Astrocyte (in vitro differentiated cells and primary cell): ENCODE results near the gene C21orf91.

Experiments
- EZH2 ChIP-seq: IDR thresholded peaks from 2 replicates; pipeline ENCODE4 v1.6.1; 2012; ENCODE audit warnings: mild to moderate bottlenecking, low read length, inconsistent platforms; ENCODE audit not compliant: insufficient read depth
- TF ChIP-seq, protein P1 (sequence below): IDR thresholded peaks from 2 replicates; pipeline ENCODE4 v1.5.1; 2011; ENCODE audit warnings: low read depth, mild to moderate bottlenecking, inconsistent platforms, low read length, moderate library complexity; ENCODE audit not compliant: insufficient read depth

DNA sequence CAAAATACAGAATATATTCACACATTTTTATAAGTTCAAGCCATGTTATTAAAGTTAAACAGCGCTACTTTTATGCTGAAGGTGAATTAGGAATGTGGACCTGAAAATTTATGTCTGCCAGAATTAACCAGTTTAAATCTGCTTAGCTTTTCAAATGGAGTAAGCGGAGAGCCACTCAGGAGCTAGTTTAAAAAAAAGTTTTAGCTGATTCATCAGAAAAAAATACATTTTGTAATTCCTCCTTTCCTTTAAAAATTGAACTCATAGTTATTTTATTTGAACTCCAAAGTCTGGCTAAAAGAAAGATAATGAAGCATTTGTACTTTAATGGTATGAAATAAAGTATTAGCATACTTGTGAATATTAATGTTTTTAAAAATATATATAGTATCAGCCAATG lies 21.2 kb downstream of the C21orf91 start:
- TF ChIP-seq, protein P1, sequence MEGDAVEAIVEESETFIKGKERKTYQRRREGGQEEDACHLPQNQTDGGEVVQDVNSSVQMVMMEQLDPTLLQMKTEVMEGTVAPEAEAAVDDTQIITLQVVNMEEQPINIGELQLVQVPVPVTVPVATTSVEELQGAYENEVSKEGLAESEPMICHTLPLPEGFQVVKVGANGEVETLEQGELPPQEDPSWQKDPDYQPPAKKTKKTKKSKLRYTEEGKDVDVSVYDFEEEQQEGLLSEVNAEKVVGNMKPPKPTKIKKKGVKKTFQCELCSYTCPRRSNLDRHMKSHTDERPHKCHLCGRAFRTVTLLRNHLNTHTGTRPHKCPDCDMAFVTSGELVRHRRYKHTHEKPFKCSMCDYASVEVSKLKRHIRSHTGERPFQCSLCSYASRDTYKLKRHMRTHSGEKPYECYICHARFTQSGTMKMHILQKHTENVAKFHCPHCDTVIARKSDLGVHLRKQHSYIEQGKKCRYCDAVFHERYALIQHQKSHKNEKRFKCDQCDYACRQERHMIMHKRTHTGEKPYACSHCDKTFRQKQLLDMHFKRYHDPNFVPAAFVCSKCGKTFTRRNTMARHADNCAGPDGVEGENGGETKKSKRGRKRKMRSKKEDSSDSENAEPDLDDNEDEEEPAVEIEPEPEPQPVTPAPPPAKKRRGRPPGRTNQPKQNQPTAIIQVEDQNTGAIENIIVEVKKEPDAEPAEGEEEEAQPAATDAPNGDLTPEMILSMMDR, result no peak
- TF ChIP-seq EZH2, result no peak
